ENCODE data around the gene PODNL1. TPM values are rescaled to one million over a fixed set of nuclear protein-coding genes. Genes with fewer than 3 reads are reported as not detected.
A peak's percentile ranks its signal among the peaks of the same experiment; 100 is the strongest.
"Not testable (repeated sequence)": the region's sequence is repeated elsewhere in the genome, so short reads cannot be mapped to it uniquely, and the experiment has no call there.

Gene PODNL1
- total RNA-seq, 6 experiments from 2014 or later = 0.19 to 0.33 TPM; not detected in 4

GRCh38 chr19:13976446-13976845, 38.2 kb upstream of the PODNL1 start:
- intact Hi-C loops (cut with DNase I) = no loop called here
- ATAC-seq (no peak), DNase-seq (no peak)
- Histone ChIP-seq H3K4me1 (no peaks in the 10 kb centered on the region), H3K36me3 (peaks cover 0 to 20% (median 8%) of the 10 kb centered on the region in 4 donors), H3K4me3 (no peak overlapping the region), H3K27ac (no peak overlapping the region), H3K9me3 (no peaks in the 10 kb centered on the region), H3K27me3 (no peaks in the 10 kb centered on the region)
- TF ChIP-seq CTCF (IDR thresholded peaks at IDR 0.05) (no peak), POLR2A (IDR thresholded peaks at IDR 0.05) (no peak)
- WGBS (ENCODE audit: insufficient coverage, low coverage, low lambda C conversion rate, missing lambda C conversion rate) = 91% methylated on average over 11 of the region's 12 CpGs

- no peaks in the 10 kb centered on the region for H3K27me3 ChIP-seq
- no peak overlapping the region for H3K4me3 ChIP-seq
- ATAC-seq (no peak), DNase-seq (no peak)
- TF ChIP-seq CTCF (IDR thresholded peaks at IDR 0.05) = no peak
- no peak for TF ChIP-seq POLR2A (IDR thresholded peaks at IDR 0.05)
- no peak overlapping the region for H3K27ac ChIP-seq
- WGBS (ENCODE audit: insufficient coverage, low coverage, low lambda C conversion rate, missing lambda C conversion rate) = 80% methylated on average over 7 of the region's 11 CpGs
- intact Hi-C loops (cut with DNase I) = no loop called here
- no peaks in the 10 kb centered on the region for H3K4me1 ChIP-seq
- H3K9me3 ChIP-seq = no peaks in the 10 kb centered on the region
- H3K36me3 ChIP-seq = peaks cover 0 to 25% (median 8%) of the 10 kb centered on the region in 4 donors
Measured at GRCh38 chr19:13975870-13976269, 37.7 kb upstream of the PODNL1 start.

GRCh38 chr19:13974073-13974472, 35.9 kb upstream of the PODNL1 start:
- DNase-seq = no peak
- Histone ChIP-seq H3K27me3 (no peaks in the 10 kb centered on the region), H3K36me3 (peaks cover 0 to 35% (median 9%) of the 10 kb centered on the region in 4 donors), H3K4me3 (no peak overlapping the region), H3K4me1 (no peaks in the 10 kb centered on the region), H3K27ac (no peak overlapping the region), H3K9me3 (no peaks in the 10 kb centered on the region)
- no peak for ATAC-seq
- 79% methylated on average over 11 of the region's 12 CpGs for WGBS (ENCODE audit: insufficient coverage, low coverage, low lambda C conversion rate, missing lambda C conversion rate)
- intact Hi-C loops (cut with DNase I) = no loop called here
- TF ChIP-seq POLR2A (IDR thresholded peaks at IDR 0.05) (no peak), CTCF (IDR thresholded peaks at IDR 0.05) (no peak)

GRCh38 chr19:13973479-13973878, 35.3 kb upstream of the PODNL1 start:
- H3K9me3 ChIP-seq; H3K27ac ChIP-seq; H3K4me3 ChIP-seq; H3K27me3 ChIP-seq; H3K4me1 ChIP-seq; DNase-seq; ATAC-seq; intact Hi-C loops (cut with DNase I): not testable (repeated sequence)
- peaks cover 0 to 41% (median 12%) of the 10 kb centered on the region in 4 donors for H3K36me3 ChIP-seq
- 84% methylated on average over 3 of the region's 3 CpGs for WGBS (ENCODE audit: insufficient coverage, low coverage, low lambda C conversion rate, missing lambda C conversion rate)

- intact Hi-C loops (cut with DNase I) = no loop called here
- H3K4me1 ChIP-seq = no peaks in the 10 kb centered on the region
- TF ChIP-seq CTCF (IDR thresholded peaks at IDR 0.05) (no peak), POLR2A (IDR thresholded peaks at IDR 0.05) (no peak)
- peak in 1 of 3 donors; percentile 42 for DNase-seq
- no peak for ATAC-seq
- 94% methylated on average over 9 of the region's 37 CpGs for WGBS (ENCODE audit: insufficient coverage, low coverage, low lambda C conversion rate, missing lambda C conversion rate)
- H3K4me3 ChIP-seq = no peak overlapping the region
- no peaks in the 10 kb centered on the region for H3K27me3 ChIP-seq
- H3K36me3 ChIP-seq = peaks cover 0 to 50% (median 17%) of the 10 kb centered on the region in 4 donors
- H3K27ac ChIP-seq = no peak overlapping the region
- no peaks in the 10 kb centered on the region for H3K9me3 ChIP-seq
Measured at GRCh38 chr19:13972368-13973155, 34.3 kb upstream of the PODNL1 start.

- peaks cover 0 to 54% (median 21%) of the 10 kb centered on the region in 4 donors for H3K36me3 ChIP-seq
- H3K27me3 ChIP-seq; H3K4me3 ChIP-seq; H3K9me3 ChIP-seq; DNase-seq; H3K27ac ChIP-seq; ATAC-seq; H3K4me1 ChIP-seq; intact Hi-C loops (cut with DNase I): not testable (repeated sequence)
- WGBS (ENCODE audit: insufficient coverage, low coverage, low lambda C conversion rate, missing lambda C conversion rate) = 86% methylated on average over 9 of the region's 15 CpGs
Measured at GRCh38 chr19:13971868-13972267, 33.7 kb upstream of the PODNL1 start.

All from right lobe of liver (tissue), 6 donors.